ENCODE data around the gene PI4KB. TPM values are rescaled to one million over a fixed set of nuclear protein-coding genes. Genes with fewer than 3 reads are reported as not detected.

Gene PI4KB
- total RNA-seq, 1 donor from 2014 or later = 84.4 TPM

GRCh38 chr1:151346769-151347522, 19.7 kb upstream of the PI4KB start, which contains the start of gene RFX5:
Gene RFX5 (minus strand): TSS chr1:151347252. CDS start chr1:151346320, 932 bp downstream.
- peak; percentile 96 for DNase-seq (ENCODE audit: low spot score)

GRCh38 chr1:151346082-151346768, 19.0 kb upstream of the PI4KB start:
- no peak for DNase-seq (ENCODE audit: low spot score)

- DNase-seq (ENCODE audit: low spot score) = no peak
These were observed 17.1 kb upstream of the PI4KB start for GRCh38 chr1:151344291-151344690.

- no peak for DNase-seq (ENCODE audit: low spot score)
These were observed 16.4 kb upstream of the PI4KB start for GRCh38 chr1:151343587-151343986.

- DNase-seq (ENCODE audit: low spot score) = no peak
These were observed 15.4 kb upstream of the PI4KB start for GRCh38 chr1:151342569-151342968.

- no peak for DNase-seq (ENCODE audit: low spot score)
These were observed 14.8 kb upstream of the PI4KB start for GRCh38 chr1:151342021-151342420.

- no peak for DNase-seq (ENCODE audit: low spot score)
These were observed 13.9 kb upstream of the PI4KB start for GRCh38 chr1:151340870-151341754.

- DNase-seq (ENCODE audit: low spot score) = no peak
These were observed 9.3 kb upstream of the PI4KB start for GRCh38 chr1:151336556-151336955.

GRCh38 chr1:151334822-151335221, 7.6 kb upstream of the PI4KB start:
- no peak for DNase-seq (ENCODE audit: low spot score)

GRCh38 chr1:151327903-151328674, 873 bp upstream of the PI4KB start:
- no peak for DNase-seq (ENCODE audit: low spot score)

- no peak for DNase-seq (ENCODE audit: low spot score)
These were observed 495 bp downstream of the PI4KB start for GRCh38 chr1:151326619-151327222.

GRCh38 chr1:151325646-151326429, 1.4 kb downstream of the PI4KB start:
- DNase-seq (ENCODE audit: low spot score) = no peak

GRCh38 chr1:151325231-151325630, 2.0 kb downstream of the PI4KB start:
- no peak for DNase-seq (ENCODE audit: low spot score)

GRCh38 chr1:151324390-151324930, 2.8 kb downstream of the PI4KB start:
- no peak for DNase-seq (ENCODE audit: low spot score)

- no peak for DNase-seq (ENCODE audit: low spot score)
These were observed 8.2 kb downstream of the PI4KB start for GRCh38 chr1:151318975-151319374.

GRCh38 chr1:151315565-151316235, 11.5 kb downstream of the PI4KB start:
- no peak for DNase-seq (ENCODE audit: low spot score)

GRCh38 chr1:151314137-151314875, 12.9 kb downstream of the PI4KB start:
- DNase-seq (ENCODE audit: low spot score) = no peak

GRCh38 chr1:151313501-151313900, 13.7 kb downstream of the PI4KB start:
- no peak for DNase-seq (ENCODE audit: low spot score)
